GM18951 (cell line): ENCODE data around the gene ATP8B1.

Source experiments
- POLR2A ChIP-seq: IDR thresholded peaks from 4 replicates; pipeline ENCODE4 v1.6.1; 2011; ENCODE audit warnings: mild to moderate bottlenecking; ENCODE audit not compliant: insufficient read length, insufficient read depth; ENCODE audit errors: extremely low read depth
- in situ Hi-C: fragments of 300-500 bp; cut with MboI; formaldehyde crosslinking; loops from one replicate; pipeline ENCODE4 v1.12.0; 2022; ENCODE audit warnings: low sequenced_read_pairs, mixed read lengths, inconsistent platforms; ENCODE audit not compliant: unreplicated experiment

Gene ATP8B1

DNA sequence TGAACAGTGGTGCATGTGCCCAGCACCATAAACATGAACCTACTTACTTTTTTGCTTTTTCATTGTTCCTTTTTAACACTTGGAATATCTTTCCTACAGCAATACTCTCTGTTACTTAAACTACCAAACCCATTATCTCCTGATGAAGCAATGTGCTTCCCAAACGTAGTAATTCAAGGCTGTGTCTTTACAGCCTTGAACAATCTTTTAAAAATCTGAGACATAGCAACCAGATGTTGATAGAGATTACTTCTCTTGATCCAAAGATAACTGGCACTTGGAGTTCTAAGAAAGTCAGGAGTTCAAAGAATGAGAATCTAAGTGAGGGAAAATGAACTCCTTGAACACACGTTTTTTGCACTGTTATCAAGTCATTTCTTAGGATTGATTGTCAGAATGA, 40.4 kb downstream of the ATP8B1 start:
- TF ChIP-seq POLR2A, result no peak
- in situ Hi-C loops, result no loop called here

DNA sequence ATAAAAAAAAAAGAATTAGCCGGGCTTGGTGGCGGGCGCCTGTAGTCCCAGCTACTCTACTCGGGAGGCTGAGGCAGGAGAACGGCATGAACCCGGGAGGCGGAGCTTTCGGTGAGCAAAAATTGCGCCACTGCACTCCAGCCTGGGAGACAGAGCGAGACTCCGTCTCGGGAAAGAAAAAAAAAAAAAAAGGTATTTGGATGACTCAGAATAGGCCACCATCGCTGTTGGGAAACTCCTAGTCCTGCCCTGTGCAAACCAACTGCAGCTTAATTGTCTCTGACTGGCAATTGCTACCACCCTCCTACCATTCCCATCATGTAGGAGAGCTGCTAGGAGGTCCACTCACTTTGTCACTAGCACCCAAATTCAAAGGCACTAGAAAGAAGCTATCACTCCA, 43.5 kb downstream of the ATP8B1 start:
- TF ChIP-seq POLR2A, result no peak
- in situ Hi-C loops, result no loop called here

- no peak for TF ChIP-seq POLR2A
- in situ Hi-C loops, result no loop called here
These were observed 47.5 kb downstream of the ATP8B1 start for GRCh38 chr18:57755473-57756067.

DNA sequence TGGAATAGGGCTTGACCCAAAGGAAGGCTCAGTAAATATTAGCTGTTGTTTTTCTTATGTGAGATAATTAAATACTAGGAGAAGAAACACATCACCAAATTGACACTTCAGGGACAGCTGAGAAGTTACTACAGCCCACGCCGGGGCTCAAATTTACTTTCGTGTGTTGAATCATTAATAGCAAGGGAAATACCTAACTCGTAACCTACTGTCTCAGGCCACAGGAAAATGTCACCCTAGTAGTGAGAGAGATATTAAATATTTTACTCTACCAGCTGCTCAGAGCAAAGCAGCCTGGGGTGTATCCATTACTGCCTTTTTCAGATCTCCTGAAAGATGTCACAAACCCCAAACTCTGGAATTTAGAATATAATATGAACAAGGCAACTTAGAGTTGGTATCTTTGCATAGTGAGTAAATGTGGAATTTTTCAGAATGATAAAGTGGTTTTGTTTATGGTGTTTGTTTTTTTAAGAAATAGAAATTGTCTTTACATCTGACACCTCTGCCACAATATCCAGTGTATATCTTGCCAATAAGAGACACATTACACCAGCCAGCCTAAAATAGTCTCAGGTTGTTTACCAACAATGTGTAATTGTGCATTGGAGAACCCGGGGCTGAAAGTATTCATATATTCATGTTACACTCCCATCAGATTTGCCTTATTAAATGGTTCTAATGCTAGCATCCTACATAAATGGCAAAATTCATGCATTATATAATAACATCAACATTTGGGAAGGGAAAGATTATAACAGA, 48.4 kb downstream of the ATP8B1 start:
- in situ Hi-C loops, result no loop called here
- TF ChIP-seq POLR2A, result no peak

- in situ Hi-C loops, result no loop called here
- no peak for TF ChIP-seq POLR2A
These were observed 50.1 kb downstream of the ATP8B1 start for GRCh38 chr18:57753063-57753462.

DNA sequence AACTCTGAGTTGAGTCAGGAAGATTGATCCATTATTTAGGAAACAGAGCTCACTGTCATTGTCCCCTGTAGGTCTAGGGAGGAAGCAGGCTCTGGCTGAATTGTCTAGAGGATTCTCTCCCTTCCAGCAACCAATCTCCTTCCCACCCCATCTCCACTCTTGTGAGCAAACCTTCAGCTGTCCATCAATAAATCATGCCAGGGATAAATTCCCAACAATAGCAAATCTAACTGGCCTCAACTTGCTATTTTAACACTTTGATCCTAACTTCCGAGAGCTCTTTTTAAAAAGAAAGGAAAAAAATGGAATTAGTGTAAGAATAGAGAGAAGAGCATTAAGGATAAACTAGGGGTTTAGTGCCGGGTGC, 53.5 kb downstream of the ATP8B1 start:
- in situ Hi-C loops, result no loop called here
- no peak for TF ChIP-seq POLR2A

GRCh38 chr18:57748770-57749603, 54.1 kb downstream of the ATP8B1 start:
- TF ChIP-seq POLR2A, result no peak
- in situ Hi-C loops, result no loop called here

- TF ChIP-seq POLR2A, result no peak
- in situ Hi-C loops, result no loop called here
These were observed 55.1 kb downstream of the ATP8B1 start for GRCh38 chr18:57747809-57748680.

GRCh38 chr18:57744211-57744694, 58.9 kb downstream of the ATP8B1 start:
- in situ Hi-C loops, result no loop called here
- TF ChIP-seq POLR2A, result no peak

DNA sequence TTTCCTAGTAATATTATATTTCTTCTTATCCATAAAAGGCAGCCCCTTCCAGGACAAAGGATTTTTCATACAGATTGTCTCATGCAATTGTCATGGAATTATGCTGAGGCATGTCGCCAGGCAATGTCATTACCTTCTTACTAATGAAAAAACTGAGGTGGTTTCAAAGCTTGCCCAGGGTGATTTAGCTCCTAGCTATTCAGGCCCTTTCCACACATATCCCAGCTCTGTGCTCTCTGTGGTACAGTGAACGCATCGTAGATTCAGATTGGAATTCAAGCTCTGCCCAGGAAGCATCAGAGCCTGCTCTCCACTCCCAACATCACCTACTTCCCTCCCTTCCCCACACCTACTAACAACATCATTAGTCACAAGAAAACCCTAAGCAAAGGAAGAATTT, 60.1 kb downstream of the ATP8B1 start:
- no peak for TF ChIP-seq POLR2A
- in situ Hi-C loops, result no loop called here

- no peak for TF ChIP-seq POLR2A
- in situ Hi-C loops, result no loop called here
These were observed 61.8 kb downstream of the ATP8B1 start for GRCh38 chr18:57741273-57741672.

DNA sequence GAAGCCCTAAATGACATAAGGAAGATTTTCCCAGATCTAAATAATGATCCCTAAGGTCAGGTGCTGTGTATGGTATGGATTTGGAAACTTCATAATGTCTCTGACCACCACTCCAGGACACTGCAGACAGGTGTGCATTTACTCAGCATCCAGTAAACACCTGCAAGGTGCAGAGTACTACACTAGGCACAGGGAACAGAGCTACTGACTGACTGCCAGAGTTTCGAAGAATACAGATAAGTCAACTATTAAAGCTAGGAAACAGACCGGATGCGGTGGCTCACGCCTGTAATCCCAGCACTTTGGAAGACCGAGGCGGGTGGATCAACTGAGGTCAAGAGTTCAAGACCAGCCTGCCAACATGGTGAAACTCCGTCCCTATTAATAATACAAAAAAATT, 65.0 kb downstream of the ATP8B1 start:
- TF ChIP-seq POLR2A, result no peak
- in situ Hi-C loops, result no loop called here
